ENCODE data around the gene CLPTM1L. TPM values are rescaled to one million over a fixed set of nuclear protein-coding genes. Genes with fewer than 3 reads are reported as not detected.

Gene CLPTM1L
- total and polyA plus RNA-seq, 9 donors = 28.1 to 96.2 (median 49.0) TPM

GRCh38 chr5:1315709-1316587 lies 29.0 kb downstream of the CLPTM1L start:
- no peak for TF ChIP-seq CTCF (IDR thresholded peaks at IDR 0.05)
- TF ChIP-seq POLR2A (IDR thresholded peaks at IDR 0.05) = no peak
- TF ChIP-seq EP300 (IDR thresholded peaks at IDR 0.05) = no peak
- no peaks in the 10 kb centered on the region for H3K4me1 ChIP-seq (ENCODE audit: insufficient read depth)
- DNase-seq = peak in 1 of 5 donors; percentile 41
- 16 to 26% (median 16%) methylated on average over 29 to 33 of the region's 33 CpGs for WGBS, 3 donors
- H3K36me3 ChIP-seq = no peaks in the 10 kb centered on the region
- no peak overlapping the region for H3K27ac ChIP-seq
- H3K27me3 ChIP-seq = no peaks in the 10 kb centered on the region
- H3K9me3 ChIP-seq = no peaks in the 10 kb centered on the region
- H3K4me3 ChIP-seq = no peak overlapping the region
- intact Hi-C loops (cut with DNase I) = no loop called here

GRCh38 chr5:1315018-1315708 lies 29.7 kb downstream of the CLPTM1L start:
- Histone ChIP-seq H3K27me3 (no peaks in the 10 kb centered on the region), H3K36me3 (no peaks in the 10 kb centered on the region), H3K4me3 (no peak overlapping the region), H3K9me3 (no peaks in the 10 kb centered on the region), H3K27ac (no peak overlapping the region), H3K4me1 (ENCODE audit: insufficient read depth) (no peaks in the 10 kb centered on the region)
- TF ChIP-seq CTCF (IDR thresholded peaks at IDR 0.05) = no peak
- TF ChIP-seq POLR2A (IDR thresholded peaks at IDR 0.05) = no peak
- TF ChIP-seq EP300 (IDR thresholded peaks at IDR 0.05) = no peak
- 77 to 85% (median 79%) methylated on average over 13 of the region's 13 CpGs for WGBS, 3 donors
- intact Hi-C loops (cut with DNase I) = no loop called here
- DNase-seq = peak in 1 of 5 donors; percentile 10

- Histone ChIP-seq H3K9me3 (no peaks in the 10 kb centered on the region), H3K4me3 (no peak overlapping the region), H3K4me1 (ENCODE audit: insufficient read depth) (no peaks in the 10 kb centered on the region), H3K36me3 (no peaks in the 10 kb centered on the region), H3K27ac (no peak overlapping the region), H3K27me3 (no peaks in the 10 kb centered on the region)
- 94 to 96% (median 96%) methylated on average over 13 of the region's 13 CpGs for WGBS, 3 donors
- TF ChIP-seq EP300 (IDR thresholded peaks at IDR 0.05) = no peak
- no peak for TF ChIP-seq CTCF (IDR thresholded peaks at IDR 0.05)
- TF ChIP-seq POLR2A (IDR thresholded peaks at IDR 0.05) = no peak
- intact Hi-C loops (cut with DNase I) = no loop called here
- peak in 1 of 5 donors; percentile 19 for DNase-seq
These were observed 30.3 kb downstream of the CLPTM1L start for GRCh38 chr5:1314564-1314982.

GRCh38 chr5:1312993-1313833 lies 31.7 kb downstream of the CLPTM1L start:
- H3K36me3 ChIP-seq = no peaks in the 10 kb centered on the region
- H3K4me1 ChIP-seq (ENCODE audit: insufficient read depth) = no peaks in the 10 kb centered on the region
- intact Hi-C loops (cut with DNase I) = no loop called here
- no peak for TF ChIP-seq POLR2A (IDR thresholded peaks at IDR 0.05)
- TF ChIP-seq CTCF (IDR thresholded peaks at IDR 0.05) = no peak
- no peak for TF ChIP-seq EP300 (IDR thresholded peaks at IDR 0.05)
- no peaks in the 10 kb centered on the region for H3K27me3 ChIP-seq
- no peaks in the 10 kb centered on the region for H3K9me3 ChIP-seq
- H3K27ac ChIP-seq = no peak overlapping the region
- H3K4me3 ChIP-seq = no peak overlapping the region
- peak in 1 of 5 donors; percentile 24 for DNase-seq
- 80 to 81% (median 80%) methylated on average over 21 to 25 of the region's 25 CpGs for WGBS, 3 donors
